Hematopoietic multipotent progenitor cell treated with erythropoietin and hydrocortisone succinate and interleukin-3 and kit ligand, for 6 days (in vitro differentiated cells): ENCODE measurements around the gene ZNF107.
"Not testable (repeated sequence)": the region's sequence is repeated elsewhere in the genome, so short reads cannot be mapped to it uniquely, and the experiment has no call there.

ENCODE experiments used
- DNase-seq: peaks from one replicate; pipeline ENCODE4 v3.0.0-alpha.2; 2015

ZNF107 gene

DNA sequence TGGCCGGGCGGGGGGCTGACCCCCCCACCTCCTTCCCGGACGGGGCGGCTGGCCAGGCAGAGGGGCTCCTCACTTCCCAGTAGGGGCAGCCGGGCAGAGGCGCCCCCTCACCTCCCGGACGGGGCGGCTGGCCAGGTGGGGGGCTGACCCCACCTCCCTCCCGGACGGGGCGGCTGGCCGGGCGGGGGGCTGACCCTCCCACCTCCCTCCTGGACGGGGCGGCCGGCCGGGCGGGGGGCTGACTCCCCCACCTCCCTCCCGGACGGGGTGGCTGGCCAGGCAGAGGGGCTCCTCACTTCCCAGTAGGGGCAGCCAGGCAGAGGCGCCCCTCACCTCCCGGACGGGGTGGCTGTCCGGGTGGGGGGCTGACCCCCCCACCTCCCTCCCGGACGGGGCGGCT, 72.5 kb downstream of the ZNF107 start:
- DNase-seq = not testable (repeated sequence)

DNA sequence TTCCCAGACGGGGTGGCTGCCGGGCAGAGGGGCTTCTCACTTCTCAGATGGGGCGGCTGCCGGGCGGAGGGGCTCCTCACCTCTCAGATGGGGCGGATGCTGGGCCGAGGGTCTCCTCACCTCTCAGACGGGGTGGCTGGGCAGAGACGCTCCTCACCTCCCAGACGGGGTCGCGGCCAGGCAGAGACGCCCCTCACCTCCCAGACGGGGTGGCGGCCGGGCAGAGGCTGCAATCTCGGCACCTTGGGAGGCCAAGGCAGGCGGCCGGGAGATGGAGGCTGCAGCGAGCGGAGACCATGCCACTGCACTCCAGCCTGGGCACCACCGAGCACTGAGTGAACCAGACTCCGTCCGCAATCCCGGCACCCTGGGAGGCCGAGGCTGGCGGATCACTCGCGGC, 73.0 kb downstream of the ZNF107 start:
- not testable (repeated sequence) for DNase-seq

DNA sequence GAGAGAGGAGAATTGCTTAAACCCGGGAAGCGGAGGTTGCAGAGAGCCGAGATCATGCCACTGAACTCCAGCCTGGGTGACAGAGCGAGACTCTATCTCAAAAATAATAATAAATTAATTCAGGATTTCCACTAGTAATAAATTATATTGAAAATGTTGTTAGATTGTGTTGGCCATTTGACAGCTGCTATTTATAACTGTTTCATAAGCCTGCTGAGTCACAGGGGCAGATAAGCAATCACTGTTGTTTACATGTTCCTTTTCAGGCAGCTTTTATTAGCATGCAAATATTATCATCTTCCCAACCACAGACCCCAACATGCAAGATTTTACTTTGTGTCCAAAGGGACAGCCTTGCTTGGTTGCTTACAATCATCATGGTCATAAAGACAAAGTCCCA, 78.7 kb downstream of the ZNF107 start:
- DNase-seq = no peak

GRCh38 chr7:64747802-64748201, 81.9 kb downstream of the ZNF107 start:
- DNase-seq = no peak

GRCh38 chr7:64753032-64753431, 87.1 kb downstream of the ZNF107 start:
- DNase-seq = no peak

DNA sequence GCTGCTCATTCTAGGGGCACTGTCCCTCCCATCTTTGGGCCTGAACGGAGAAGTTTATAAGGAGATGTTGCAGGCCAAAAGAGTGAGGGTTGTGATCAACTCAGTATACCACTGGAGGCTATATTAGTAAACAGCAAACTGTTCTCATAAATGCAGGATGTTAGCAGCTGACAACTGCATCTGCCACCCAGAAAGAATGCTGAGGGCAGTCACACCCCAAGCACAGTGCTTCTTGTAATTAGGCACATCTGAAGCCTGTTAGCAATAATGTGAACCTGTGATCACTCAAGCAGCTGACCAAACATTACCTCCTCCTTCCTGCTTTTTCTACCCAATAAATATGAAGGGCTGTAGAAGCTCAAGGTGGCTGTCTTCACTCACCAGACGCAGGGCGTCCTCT, 89.9 kb downstream of the ZNF107 start:
- DNase-seq = no peak

DNA sequence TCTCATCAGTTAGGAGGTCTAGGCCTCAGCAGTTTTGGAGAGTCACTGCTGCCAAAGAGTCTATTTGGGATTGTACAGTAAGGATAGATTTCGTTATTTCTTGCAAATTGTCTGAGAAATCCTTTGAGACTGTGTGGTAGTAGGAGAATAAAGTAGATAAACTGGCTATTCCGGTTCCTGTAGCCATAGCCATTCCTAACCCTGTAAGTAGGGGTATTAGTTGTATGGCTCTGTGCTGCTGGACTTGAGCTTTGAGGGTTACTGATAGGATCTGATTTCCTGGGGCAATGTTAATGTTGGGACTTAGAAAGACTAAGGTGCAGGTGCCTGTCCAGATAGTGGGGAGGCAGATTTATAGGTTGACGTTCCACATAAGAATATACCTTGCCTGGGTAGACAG, 92.2 kb downstream of the ZNF107 start:
- DNase-seq = no peak
